GM18502 (cell line): ENCODE results near the gene SMOC2.

Source experiments
- ATAC-seq: cut with Tn5 transposase; IDR thresholded peaks from one replicate; pipeline ENCODE4 v1.9.1; 2021; ENCODE audit warnings: mild to moderate bottlenecking; ENCODE audit not compliant: unreplicated experiment, poor library complexity

Gene SMOC2

GRCh38 chr6:168440520-168441433 is at the start of gene SMOC2:
Gene SMOC2 (plus strand): TSS chr6:168441184. CDS start chr6:168441371, 187 bp downstream.
- no peak for ATAC-seq

GRCh38 chr6:168393126-168393870 is 47.7 kb upstream of the SMOC2 start:
- no peak for ATAC-seq

GRCh38 chr6:168394606-168395005 is 46.4 kb upstream of the SMOC2 start:
- no peak for ATAC-seq

- no peak for ATAC-seq
Observed at GRCh38 chr6:168395983-168396382, 45.0 kb upstream of the SMOC2 start.

- ATAC-seq, result no peak
Observed at GRCh38 chr6:168396561-168396960, 44.4 kb upstream of the SMOC2 start.

GRCh38 chr6:168397012-168397411 is 44.0 kb upstream of the SMOC2 start:
- no peak for ATAC-seq

- no peak for ATAC-seq
Observed at GRCh38 chr6:168400037-168400436, 40.9 kb upstream of the SMOC2 start.

GRCh38 chr6:168403370-168404005 is 37.5 kb upstream of the SMOC2 start:
- ATAC-seq, result no peak

- ATAC-seq, result no peak
Observed at GRCh38 chr6:168404560-168404959, 36.4 kb upstream of the SMOC2 start.

GRCh38 chr6:168407842-168408241 is 33.1 kb upstream of the SMOC2 start:
- no peak for ATAC-seq

GRCh38 chr6:168408504-168409136 is 32.4 kb upstream of the SMOC2 start:
- ATAC-seq, result no peak

- no peak for ATAC-seq
Observed at GRCh38 chr6:168410035-168410434, 30.9 kb upstream of the SMOC2 start.

GRCh38 chr6:168410554-168411011 is 30.4 kb upstream of the SMOC2 start:
- ATAC-seq, result no peak

GRCh38 chr6:168411130-168411529 is 29.9 kb upstream of the SMOC2 start:
- no peak for ATAC-seq

GRCh38 chr6:168411793-168412192 is 29.2 kb upstream of the SMOC2 start:
- no peak for ATAC-seq

- ATAC-seq, result no peak
Observed at GRCh38 chr6:168412456-168412855, 28.5 kb upstream of the SMOC2 start.

- no peak for ATAC-seq
Observed at GRCh38 chr6:168413018-168413720, 27.8 kb upstream of the SMOC2 start.

- ATAC-seq, result no peak
Observed at GRCh38 chr6:168413856-168414255, 27.1 kb upstream of the SMOC2 start.

GRCh38 chr6:168414336-168415097 is 26.5 kb upstream of the SMOC2 start:
- ATAC-seq, result no peak
